Measurements from ENCODE around the gene KY.

The KY gene

GRCh38 chr3:134667956-134668355 lies 17.1 kb upstream of the KY start:
- no peak for DNase-seq

GRCh38 chr3:134667406-134667805 lies 16.6 kb upstream of the KY start:
- DNase-seq, result no peak

- DNase-seq, result no peak
Observed at GRCh38 chr3:134666885-134667284, 16.1 kb upstream of the KY start.

GRCh38 chr3:134666466-134666865 lies 15.6 kb upstream of the KY start:
- DNase-seq, result no peak

- no peak for DNase-seq
Observed at GRCh38 chr3:134666052-134666451, 15.2 kb upstream of the KY start.

GRCh38 chr3:134665243-134665642 lies 14.4 kb upstream of the KY start:
- DNase-seq, result no peak

GRCh38 chr3:134663721-134664456 lies 13.1 kb upstream of the KY start:
- DNase-seq, result no peak

- DNase-seq, result no peak
Observed at GRCh38 chr3:134660046-134660441, 9.2 kb upstream of the KY start.

GRCh38 chr3:134659391-134660045 lies 8.7 kb upstream of the KY start:
- no peak for DNase-seq

GRCh38 chr3:134658555-134658954 lies 7.7 kb upstream of the KY start:
- DNase-seq, result no peak

GRCh38 chr3:134656211-134656800 lies 5.5 kb upstream of the KY start:
- DNase-seq, result no peak

- no peak for DNase-seq
Observed at GRCh38 chr3:134655706-134656105, 4.9 kb upstream of the KY start.

GRCh38 chr3:134654031-134654430 lies 3.2 kb upstream of the KY start:
- no peak for DNase-seq

- DNase-seq, result no peak
Observed at GRCh38 chr3:134652886-134653630, 2.2 kb upstream of the KY start.

GRCh38 chr3:134652409-134652831 lies 1.6 kb upstream of the KY start:
- DNase-seq, result no peak

- no peak for DNase-seq
Observed at GRCh38 chr3:134651347-134652041, 672 bp upstream of the KY start.

GRCh38 chr3:134649106-134649705 lies 1.6 kb downstream of the KY start:
- no peak for DNase-seq

GRCh38 chr3:134647902-134648760 lies 2.7 kb downstream of the KY start:
- DNase-seq, result no peak

- no peak for DNase-seq
Observed at GRCh38 chr3:134646086-134646485, 4.7 kb downstream of the KY start.

GRCh38 chr3:134645515-134645914 lies 5.3 kb downstream of the KY start:
- no peak for DNase-seq

GRCh38 chr3:134644731-134645514 lies 5.9 kb downstream of the KY start:
- no peak for DNase-seq

All from OCI-M1 (cell line).